WERI-Rb-1 (cell line): ENCODE data around the gene UMAD1.
A peak's percentile ranks its signal among the peaks of the same experiment; 100 is the strongest.

ENCODE experiments used
- DNase-seq: peaks from one replicate; pipeline ENCODE4 v3.0.0-alpha.2; 2020
- H3K27ac ChIP-seq: fragments of 250-450 bp; sonication (Bioruptor Pico); 2 replicates; pipeline ENCODE4 v1.5.1; 2020; ENCODE audit warnings: mild to moderate bottlenecking, moderate library complexity
- H3K27me3 ChIP-seq: fragments of 250-450 bp; sonication (Bioruptor Pico); 2 replicates; pipeline ENCODE4 v1.5.1; 2021; ENCODE audit warnings: mild to moderate bottlenecking, low read depth, moderate library complexity; ENCODE audit not compliant: insufficient read depth, severe bottlenecking
- H3K36me3 ChIP-seq: fragments of 250-450 bp; sonication (Bioruptor Pico); 2 replicates; pipeline ENCODE4 v1.5.1; 2020; ENCODE audit warnings: mild to moderate bottlenecking, moderate library complexity
- H3K4me3 ChIP-seq: 2 replicates; pipeline ENCODE4 v1.5.1; 2011; ENCODE audit warnings: low read depth, mild to moderate bottlenecking, control low read depth, low read length
- H3K9me3 ChIP-seq: fragments of 250-450 bp; sonication (Bioruptor Pico); 2 replicates; pipeline ENCODE4 v1.5.1; 2021; ENCODE audit warnings: mild to moderate bottlenecking, moderate library complexity; ENCODE audit not compliant: severe bottlenecking
- CTCF ChIP-seq: IDR thresholded peaks from 2 replicates; pipeline ENCODE4 v1.5.1; 2011; ENCODE audit warnings: low read depth, mild to moderate bottlenecking, control low read depth, inconsistent platforms, low read length

The UMAD1 gene

GRCh38 chr7:7620644-7621210 lies 19.8 kb upstream of the UMAD1 start:
- Histone ChIP-seq H3K27ac (no peak overlapping the region), H3K27me3 (no peaks in the 10 kb centered on the region)
- no peak for DNase-seq

GRCh38 chr7:7628476-7628875 lies 12.1 kb upstream of the UMAD1 start:
- TF ChIP-seq CTCF = no peak
- no peak overlapping the region for H3K27ac ChIP-seq
- no peaks in the 10 kb centered on the region for H3K9me3 ChIP-seq
- no peaks in the 10 kb centered on the region for H3K27me3 ChIP-seq
- DNase-seq = no peak
- H3K4me3 ChIP-seq = no peak overlapping the region
- H3K36me3 ChIP-seq = no peaks in the 10 kb centered on the region

More at GRCh38 chr7:7620644-7621210, 19.8 kb upstream of the UMAD1 start:
- Histone ChIP-seq H3K36me3 (no peaks in the 10 kb centered on the region), H3K9me3 (no peaks in the 10 kb centered on the region), H3K4me3 (no peak overlapping the region)
- TF ChIP-seq CTCF = no peak

GRCh38 chr7:7630626-7631329 lies 9.8 kb upstream of the UMAD1 start:
- H3K27me3 ChIP-seq = no peaks in the 10 kb centered on the region
- H3K9me3 ChIP-seq = no peaks in the 10 kb centered on the region
- no peak for DNase-seq
- no peak for TF ChIP-seq CTCF
- H3K27ac ChIP-seq = no peak overlapping the region
- peaks cover 9% of the 10 kb centered on the region for H3K36me3 ChIP-seq
- H3K4me3 ChIP-seq = no peak overlapping the region

- Histone ChIP-seq H3K36me3 (peaks cover 32% of the 10 kb centered on the region), H3K27ac (peak overlapping the region; percentile 88), H3K27me3 (no peaks in the 10 kb centered on the region), H3K9me3 (no peaks in the 10 kb centered on the region), H3K4me3 (peak overlapping the region; percentile 94)
- TF ChIP-seq CTCF = no peak
- DNase-seq = no peak
These were observed 1.1 kb upstream of the UMAD1 start for GRCh38 chr7:7639421-7639820.

- Histone ChIP-seq H3K4me3 (peak overlapping the region; percentile 94), H3K27ac (peak overlapping the region; percentile 88), H3K9me3 (no peaks in the 10 kb centered on the region), H3K27me3 (no peaks in the 10 kb centered on the region), H3K36me3 (peaks cover 30% of the 10 kb centered on the region)
- no peak for TF ChIP-seq CTCF
- no peak for DNase-seq
These were observed 718 bp upstream of the UMAD1 start for GRCh38 chr7:7639847-7640220.

GRCh38 chr7:7641129-7641663 lies 644 bp downstream of the UMAD1 start:
- Histone ChIP-seq H3K36me3 (peaks cover 20% of the 10 kb centered on the region), H3K27me3 (no peaks in the 10 kb centered on the region), H3K27ac (peak overlapping the region; percentile 85), H3K4me3 (peak overlapping the region; percentile 94), H3K9me3 (no peaks in the 10 kb centered on the region)
- DNase-seq = peak; percentile 17
- TF ChIP-seq CTCF = no peak
